Panc1 (cell line): ENCODE data around the gene HTR3B. TPM values are rescaled to one million over a fixed set of nuclear protein-coding genes. Genes with fewer than 3 reads are reported as not detected.

Source experiments
- ATAC-seq: fragments of 200-7000 bp; cut with Tn5 transposase; 2 replicates; pipeline ENCODE4 v1.9.1; 2020; ENCODE audit warnings: mild to moderate bottlenecking, moderate library complexity
- BruUV-seq: library from RNA; stranded (reverse); fragments of 400-500 nt; replicated peaks from 2 replicates; lab custom pipeline; 2021; lab: Mats Ljungman, UMichigan
- CTCF ChIA-PET: fragments of 300-600 bp; sonication (Branson Sonifier 250); formaldehyde crosslinking; loops from one replicate; lab custom pipeline; 2022; ENCODE audit warnings: antibody characterized with exemption; lab: Charles Lee
- POLR2A ChIA-PET: fragments of 300-600 bp; sonication (Branson Sonifier 250); formaldehyde crosslinking; loops from one replicate; lab custom pipeline; 2022; ENCODE audit warnings: antibody characterized with exemption; lab: Charles Lee
- DNase-seq: peaks from one replicate; pipeline ENCODE4 v3.0.0-alpha.2; 2010; ENCODE audit warnings: low read depth, low spot score
- H3K27ac ChIP-seq: 2 replicates; pipeline ENCODE4 v1.5.1; 2011; ENCODE audit warnings: mild to moderate bottlenecking, low read length, inconsistent platforms
- H3K27me3 ChIP-seq: fragments of 200-500 bp; sonication (Bioruptor generic); 2 replicates; pipeline ENCODE4 v1.6.0; 2014; ENCODE audit warnings: low read length, inconsistent platforms; ENCODE audit not compliant: control insufficient read depth, insufficient read depth
- H3K36me3 ChIP-seq: fragments of 200-500 bp; sonication (Bioruptor generic); 2 replicates; pipeline ENCODE4 v1.5.1; 2014; ENCODE audit warnings: inconsistent platforms, mild to moderate bottlenecking, low read length, moderate library complexity; ENCODE audit not compliant: control insufficient read depth, insufficient read depth
- H3K4me1 ChIP-seq: 2 replicates; pipeline ENCODE4 v1.5.1; 2011; ENCODE audit warnings: inconsistent platforms, mild to moderate bottlenecking, low read length, moderate library complexity; ENCODE audit not compliant: control insufficient read depth, insufficient read depth
- H3K4me3 ChIP-seq, 2 experiments: 2 replicates each; pipeline ENCODE4 v1.5.1; 2011 to 2012; ENCODE audit warnings: low read depth in 2 of 2, low read length in 2 of 2, mild to moderate bottlenecking in 2 of 2, inconsistent platforms in 1 of 2, moderate library complexity in 1 of 2
- H3K9me3 ChIP-seq: fragments of 200-500 bp; sonication (Bioruptor generic); 2 replicates; pipeline ENCODE4 v1.5.1; 2014; ENCODE audit warnings: low read depth, mild to moderate bottlenecking, inconsistent platforms, low read length, moderate library complexity; ENCODE audit not compliant: control insufficient read depth, insufficient read depth
- POLR2AphosphoS5 ChIP-seq: IDR thresholded peaks from 2 replicates; pipeline ENCODE4 v1.6.1; 2012; ENCODE audit warnings: mild to moderate bottlenecking, low read depth, low read length, moderate library complexity
- REST ChIP-seq, 2 experiments: IDR thresholded peaks; 2 replicates each; pipeline ENCODE4 v1.6.1; 2011 to 2012; ENCODE audit warnings: low read depth in 2 of 2, control low read depth in 1 of 2, low read length in 1 of 2, mild to moderate bottlenecking in 1 of 2, moderate library complexity in 1 of 2; ENCODE audit not compliant: insufficient read depth in 1 of 2
- SIN3A ChIP-seq: IDR thresholded peaks from 2 replicates; pipeline ENCODE4 v1.6.1; 2012; ENCODE audit warnings: low read depth, mild to moderate bottlenecking, low read length, moderate library complexity, borderline replicate concordance; ENCODE audit not compliant: insufficient read depth
- TCF7L2 ChIP-seq: IDR thresholded peaks from 2 replicates; pipeline ENCODE4 v1.6.1; 2011; ENCODE audit warnings: mild to moderate bottlenecking, low read depth, low read length, inconsistent platforms
- in situ Hi-C: cut with HindIII; loops from 2 replicates; pipeline ENCODE4 v1.10.0; 2016; ENCODE audit warnings: low sequenced_read_pairs, low pct_unique_long_range_greater_than_20kb
- intact Hi-C: fragments of 100-400 bp; cut with micrococcal nuclease; formaldehyde crosslinking; loops from one replicate; pipeline ENCODE4 v1.10.0; 2022; ENCODE audit not compliant: unreplicated experiment
- total RNA-seq: library from RNA; stranded (reverse); gene quantifications from one replicate; pipeline ENCODE4 v1.2.1, GENCODE V29; 2021; ENCODE audit not compliant: unreplicated experiment
- TF ChIP-seq, protein P1 (sequence below): fragments of 450-650 bp; IDR thresholded peaks from 2 replicates; pipeline ENCODE4 v1.5.1; 2017; ENCODE audit warnings: mild to moderate bottlenecking

Gene HTR3B
- total RNA-seq, 1 experiment from 2014 or later: not detected

DNA sequence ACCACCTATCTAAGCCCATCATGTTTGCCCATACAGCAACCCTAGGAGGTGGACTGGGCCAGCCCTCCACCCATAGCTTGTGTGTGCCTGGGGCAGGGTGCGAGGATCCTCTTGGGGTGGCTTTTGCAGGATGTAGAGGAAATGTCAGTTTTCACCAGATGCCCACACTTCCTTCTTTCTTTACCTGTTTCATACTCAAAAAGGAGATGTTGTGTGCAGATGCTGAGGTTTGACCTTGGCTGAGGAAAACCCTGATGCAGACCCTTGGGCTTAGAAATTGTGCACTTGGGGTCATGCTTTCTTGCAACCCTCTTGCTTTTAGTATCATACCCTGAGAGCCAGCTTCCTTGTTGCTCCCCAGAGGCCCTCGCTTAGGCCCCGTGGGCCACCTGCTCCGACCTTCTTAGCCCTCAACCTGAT, 72.5 kb downstream of the HTR3B start:
- DNase-seq (no peak), ATAC-seq (no peak)
- H3K4me3 ChIP-seq: no peak overlapping the region
- H3K9me3 ChIP-seq: no peaks in the 10 kb centered on the region
- no peaks in the 10 kb centered on the region for H3K4me1 ChIP-seq
- no TSS peak for BruUV-seq
- intact Hi-C loops (no loop called here), in situ Hi-C loops (no loop called here)
- no peak overlapping the region for H3K27ac ChIP-seq
- ChIA-PET CTCF (no interaction called here), POLR2A (no interaction called here)
- TF ChIP-seq TCF7L2 (no peak), POLR2AphosphoS5 (no peak), SIN3A (no peak), REST (IDR thresholded peaks at IDR 0.05; ENCODE audit: insufficient read depth in 1 of 2, low read depth in 2 of 2, low read length in 1 of 2) (no peak)
- TF ChIP-seq, protein P1, sequence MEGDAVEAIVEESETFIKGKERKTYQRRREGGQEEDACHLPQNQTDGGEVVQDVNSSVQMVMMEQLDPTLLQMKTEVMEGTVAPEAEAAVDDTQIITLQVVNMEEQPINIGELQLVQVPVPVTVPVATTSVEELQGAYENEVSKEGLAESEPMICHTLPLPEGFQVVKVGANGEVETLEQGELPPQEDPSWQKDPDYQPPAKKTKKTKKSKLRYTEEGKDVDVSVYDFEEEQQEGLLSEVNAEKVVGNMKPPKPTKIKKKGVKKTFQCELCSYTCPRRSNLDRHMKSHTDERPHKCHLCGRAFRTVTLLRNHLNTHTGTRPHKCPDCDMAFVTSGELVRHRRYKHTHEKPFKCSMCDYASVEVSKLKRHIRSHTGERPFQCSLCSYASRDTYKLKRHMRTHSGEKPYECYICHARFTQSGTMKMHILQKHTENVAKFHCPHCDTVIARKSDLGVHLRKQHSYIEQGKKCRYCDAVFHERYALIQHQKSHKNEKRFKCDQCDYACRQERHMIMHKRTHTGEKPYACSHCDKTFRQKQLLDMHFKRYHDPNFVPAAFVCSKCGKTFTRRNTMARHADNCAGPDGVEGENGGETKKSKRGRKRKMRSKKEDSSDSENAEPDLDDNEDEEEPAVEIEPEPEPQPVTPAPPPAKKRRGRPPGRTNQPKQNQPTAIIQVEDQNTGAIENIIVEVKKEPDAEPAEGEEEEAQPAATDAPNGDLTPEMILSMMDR: no peak
- peaks cover 4% of the 10 kb centered on the region; the same call in 1 of the 2 replicates for H3K27me3 ChIP-seq
- H3K36me3 ChIP-seq: no peaks in the 10 kb centered on the region

DNA sequence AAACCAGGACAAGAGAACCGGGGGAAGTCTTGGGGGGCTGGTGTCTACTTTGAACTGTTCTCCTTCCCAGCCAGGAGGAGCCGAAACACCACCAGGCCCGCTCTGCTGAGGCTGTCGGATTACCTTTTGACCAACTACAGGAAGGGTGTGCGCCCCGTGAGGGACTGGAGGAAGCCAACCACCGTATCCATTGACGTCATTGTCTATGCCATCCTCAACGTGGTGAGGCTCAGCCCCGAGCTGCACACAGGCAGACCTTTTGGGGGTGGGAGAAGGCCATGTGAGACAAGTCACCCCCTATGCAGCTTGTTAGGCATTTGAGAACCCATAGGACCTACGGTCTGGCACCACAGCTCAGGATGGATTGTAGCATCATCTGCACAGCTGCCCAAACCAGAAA, 73.1 kb downstream of the HTR3B start:
- no peak for ATAC-seq
- no peaks in the 10 kb centered on the region for H3K36me3 ChIP-seq
- no peak overlapping the region for H3K27ac ChIP-seq
- no TSS peak for BruUV-seq
- peaks cover 4% of the 10 kb centered on the region for H3K27me3 ChIP-seq
- intact Hi-C loops: no loop called here
- in situ Hi-C loops: no loop called here
- ChIA-PET CTCF (no interaction called here), POLR2A (no interaction called here)
- TF ChIP-seq TCF7L2 (no peak), POLR2AphosphoS5 (no peak), SIN3A (no peak), REST (IDR thresholded peaks at IDR 0.05; ENCODE audit: insufficient read depth in 1 of 2, low read depth in 2 of 2, low read length in 1 of 2) (no peak)
- TF ChIP-seq, protein P1: no peak
- DNase-seq: no peak
- no peak overlapping the region for H3K4me3 ChIP-seq
- no peaks in the 10 kb centered on the region for H3K4me1 ChIP-seq
- no peaks in the 10 kb centered on the region for H3K9me3 ChIP-seq
